Fibroblast of skin of scalp (primary cell): ENCODE measurements around the gene SYT9. TPM values are rescaled to one million over a fixed set of nuclear protein-coding genes. Genes with fewer than 3 reads are reported as not detected.

Source experiments
- DNase-seq: peaks from one replicate; pipeline ENCODE4 v3.0.0-alpha.2; 2013
- polyA plus RNA-seq, 2 experiments: library from polyadenylated mRNA; unstranded; fragments of 120-200 nt; gene quantifications; one replicate each; pipeline ENCODE4 v1.2.1, GENCODE V29; 2013; ENCODE audit not compliant: insufficient read length in 2 of 2

The SYT9 gene, protein sequence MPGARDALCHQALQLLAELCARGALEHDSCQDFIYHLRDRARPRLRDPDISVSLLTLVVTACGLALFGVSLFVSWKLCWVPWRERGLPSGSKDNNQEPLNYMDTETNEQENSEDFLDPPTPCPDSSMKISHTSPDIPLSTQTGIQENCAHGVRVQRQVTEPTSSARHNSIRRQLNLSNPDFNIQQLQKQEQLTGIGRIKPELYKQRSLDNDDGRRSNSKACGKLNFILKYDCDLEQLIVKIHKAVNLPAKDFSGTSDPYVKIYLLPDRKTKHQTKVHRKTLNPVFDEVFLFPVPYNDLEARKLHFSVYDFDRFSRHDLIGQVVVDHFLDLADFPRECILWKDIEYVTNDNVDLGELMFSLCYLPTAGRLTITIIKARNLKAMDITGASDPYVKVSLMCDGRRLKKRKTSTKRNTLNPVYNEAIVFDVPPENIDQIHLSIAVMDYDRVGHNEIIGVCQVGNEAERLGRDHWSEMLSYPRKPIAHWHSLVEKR
- not detected for polyA plus RNA-seq (2013, experiment 1 of 2; ENCODE audit: insufficient read length)
- polyA plus RNA-seq (2013, experiment 2 of 2; ENCODE audit: insufficient read length), result 0.09 TPM

DNA sequence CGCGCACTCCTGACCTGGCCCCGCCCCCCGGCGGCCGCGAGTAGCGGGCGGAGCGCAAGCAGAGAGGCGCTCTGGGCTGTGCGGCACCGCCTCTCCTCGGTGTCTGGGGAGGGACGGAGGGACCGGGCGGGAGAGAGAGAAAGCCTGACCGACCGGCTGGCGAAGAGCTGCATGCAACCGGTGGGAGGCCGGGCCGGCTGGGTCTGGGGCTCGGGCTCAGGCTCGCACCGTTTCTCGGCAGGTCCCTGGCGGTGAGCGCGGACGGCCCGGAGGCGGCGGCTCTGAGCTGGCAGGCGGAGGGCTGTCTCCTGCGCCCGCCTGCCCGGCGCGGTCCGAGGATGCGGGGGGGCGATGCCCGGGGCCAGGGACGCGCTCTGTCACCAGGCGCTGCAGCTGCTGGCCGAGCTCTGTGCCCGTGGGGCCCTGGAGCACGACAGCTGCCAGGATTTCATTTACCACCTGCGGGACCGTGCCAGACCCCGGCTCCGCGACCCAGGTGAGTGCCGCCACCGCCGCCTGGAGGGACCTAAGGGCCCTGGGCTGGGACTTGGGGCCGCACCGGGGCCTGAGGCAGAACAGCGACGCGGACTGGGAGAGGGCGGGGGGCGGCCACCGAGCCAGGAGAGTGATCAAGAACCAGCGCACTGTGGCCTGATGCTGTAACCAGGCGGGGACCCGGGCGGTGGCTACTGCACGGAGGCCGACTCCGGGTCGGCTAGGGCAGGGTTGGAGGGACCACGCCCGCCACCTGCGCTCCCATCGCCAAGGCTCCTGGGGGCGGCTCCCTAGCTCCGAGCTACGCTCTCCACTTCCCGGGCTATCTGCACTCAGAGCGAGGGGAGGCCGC lies at the start of gene SYT9:
SYT9 (plus strand) TSS at position 69 of the 847 bp plus-strand sequence; CDS start at position 352, 283 bp downstream.
- peak; percentile 25 for DNase-seq

DNA sequence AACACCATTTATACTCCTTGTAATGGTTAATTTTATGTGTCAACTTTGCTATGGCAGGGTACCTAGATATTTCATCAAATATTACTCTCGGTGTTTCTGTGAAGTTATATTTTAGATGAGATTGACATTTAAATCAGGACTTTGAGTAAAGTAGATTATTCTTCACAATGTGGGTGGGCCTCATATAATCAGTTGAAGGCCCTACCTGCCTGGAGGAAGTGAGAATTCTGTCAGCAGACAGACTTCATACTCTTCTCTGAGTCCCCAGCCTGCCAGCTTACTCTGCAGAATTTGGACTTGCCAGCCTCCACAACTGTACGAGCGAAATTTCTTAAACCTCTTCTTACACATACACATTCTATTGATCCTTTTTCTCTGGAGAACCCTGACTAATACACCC lies 49.3 kb upstream of the SYT9 start:
- DNase-seq, result no peak

DNA sequence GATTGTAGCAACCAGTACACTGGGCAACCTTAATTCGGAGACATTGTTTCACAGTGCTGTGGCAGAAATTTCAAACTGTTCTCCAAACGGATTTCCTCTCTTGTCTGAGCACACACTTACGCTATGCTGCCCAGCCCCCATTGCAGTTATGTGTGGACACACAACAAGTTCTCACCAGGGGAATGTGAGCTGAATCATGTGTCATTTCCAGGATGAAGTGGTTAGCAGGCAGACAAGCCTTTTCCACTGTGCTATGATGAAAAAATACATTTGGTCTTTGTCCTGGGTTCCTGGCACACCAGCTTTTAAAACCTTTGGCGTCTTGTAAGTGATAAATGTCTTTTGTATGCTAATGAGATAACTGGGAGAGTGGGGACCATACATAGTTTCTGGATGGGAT lies 46.9 kb upstream of the SYT9 start:
- peak; percentile 67 for DNase-seq

DNA sequence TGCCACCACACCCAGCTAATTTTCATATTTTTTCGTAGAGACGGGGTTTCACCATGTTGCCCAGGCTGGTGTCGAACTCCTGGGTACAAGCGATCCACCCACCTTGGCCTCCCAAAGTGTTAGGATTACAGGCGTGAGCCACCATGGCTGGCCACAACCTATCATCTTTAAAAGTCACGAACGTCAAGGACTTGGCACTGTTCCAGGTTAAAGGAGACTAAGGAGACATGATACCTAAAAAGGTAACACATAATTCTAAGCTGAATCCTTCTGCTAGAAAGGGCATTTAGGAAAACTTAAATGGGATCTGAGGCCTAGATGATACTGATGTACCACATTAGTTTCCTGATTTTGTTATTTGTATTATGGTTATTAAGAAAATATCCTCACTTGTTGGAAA lies 43.3 kb upstream of the SYT9 start:
- no peak for DNase-seq

DNA sequence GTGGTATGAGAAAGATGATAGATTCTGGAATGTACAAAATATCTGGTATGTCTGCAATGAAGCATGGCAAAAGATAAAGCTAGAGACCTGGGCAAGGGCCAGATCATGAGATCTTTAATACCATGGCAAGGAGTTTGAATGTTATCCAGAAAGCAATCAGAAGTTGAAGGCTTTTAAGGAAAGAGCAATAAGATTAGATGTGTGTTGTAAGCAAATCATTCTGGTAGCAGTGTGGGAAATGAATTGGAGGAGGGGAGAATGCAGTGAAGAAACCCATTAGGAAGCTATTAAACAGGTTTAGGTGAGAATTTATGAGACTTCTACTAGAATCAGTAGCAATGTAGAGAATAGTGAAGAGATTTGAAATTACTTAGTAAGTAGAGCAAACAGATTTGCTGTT lies 32.2 kb upstream of the SYT9 start:
- no peak for DNase-seq

DNA sequence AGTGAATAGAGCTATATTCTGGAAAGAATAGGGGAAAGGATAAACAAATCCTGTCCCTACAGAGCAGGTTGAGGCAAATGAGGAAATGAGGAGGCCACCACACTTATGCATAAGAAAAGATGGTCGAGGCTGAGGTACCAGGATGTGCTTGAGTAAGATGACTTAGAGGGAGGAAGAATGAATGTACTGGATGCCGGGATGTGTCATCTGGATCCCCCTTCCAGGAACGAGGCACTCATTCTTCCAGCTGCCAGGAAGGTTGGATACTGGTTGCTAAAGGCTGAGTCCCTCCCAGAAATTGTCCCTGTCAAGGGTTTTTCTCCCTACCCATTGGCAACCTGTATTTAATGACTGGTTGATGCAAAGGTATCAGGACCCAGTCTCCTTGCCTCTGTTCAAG lies 31.1 kb upstream of the SYT9 start:
- no peak for DNase-seq

DNA sequence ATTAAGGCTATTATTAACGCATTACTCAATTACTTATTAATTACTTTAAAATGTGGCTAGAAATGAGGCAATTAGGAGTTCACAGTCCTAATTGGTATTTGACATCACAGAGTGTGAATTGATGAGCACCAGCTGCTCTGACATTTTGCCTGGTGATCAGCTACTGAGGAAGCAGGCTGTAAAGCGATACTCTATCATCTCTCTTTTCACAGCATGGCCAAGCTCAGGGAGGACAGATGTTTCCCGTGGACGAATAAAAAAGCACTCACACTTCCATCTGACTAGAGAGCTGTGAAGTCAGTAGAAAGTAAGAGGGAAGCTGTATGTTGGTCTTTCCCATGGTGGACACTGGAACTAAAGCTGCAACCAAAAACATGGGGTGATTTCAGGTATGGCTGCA lies 29.1 kb upstream of the SYT9 start:
- no peak for DNase-seq

DNA sequence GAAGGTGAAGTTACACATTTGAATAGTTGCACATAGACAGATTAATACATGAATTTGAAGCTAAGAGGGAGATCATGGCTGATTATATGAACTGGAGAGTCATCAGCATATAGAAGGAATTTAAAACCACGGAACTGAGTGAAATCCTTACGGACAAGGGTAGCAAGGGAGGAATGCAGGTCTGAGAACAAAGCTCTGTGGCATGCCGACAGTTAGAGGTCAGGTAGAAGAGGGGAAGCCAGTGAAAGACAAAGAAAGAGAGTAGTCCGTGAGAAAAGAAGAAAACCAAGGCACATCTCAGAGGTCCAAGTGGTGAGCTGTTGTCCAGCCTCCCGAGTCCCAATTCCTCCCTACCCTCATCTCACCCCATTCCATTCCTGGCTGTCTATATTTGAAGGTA lies 11.8 kb upstream of the SYT9 start:
- no peak for DNase-seq

DNA sequence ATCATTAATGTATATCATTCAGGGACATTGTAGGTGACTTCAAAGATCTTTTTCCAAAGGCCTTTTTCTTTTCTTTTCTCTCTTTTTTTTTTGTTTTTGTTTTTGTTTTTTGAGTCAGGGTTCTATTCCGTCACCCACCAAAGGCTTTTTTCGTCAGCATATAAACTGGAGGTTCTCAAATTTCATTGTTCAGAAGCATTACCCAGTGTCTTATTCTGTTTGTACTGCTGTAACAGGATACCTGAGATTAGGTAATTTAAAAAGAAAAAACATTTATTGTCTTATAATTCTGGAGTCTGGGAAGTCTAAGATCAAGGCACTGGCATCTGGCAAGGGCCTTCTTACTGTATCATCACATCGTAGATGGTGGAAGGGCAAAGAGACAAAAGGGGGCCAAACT lies 6.4 kb upstream of the SYT9 start:
- no peak for DNase-seq

DNA sequence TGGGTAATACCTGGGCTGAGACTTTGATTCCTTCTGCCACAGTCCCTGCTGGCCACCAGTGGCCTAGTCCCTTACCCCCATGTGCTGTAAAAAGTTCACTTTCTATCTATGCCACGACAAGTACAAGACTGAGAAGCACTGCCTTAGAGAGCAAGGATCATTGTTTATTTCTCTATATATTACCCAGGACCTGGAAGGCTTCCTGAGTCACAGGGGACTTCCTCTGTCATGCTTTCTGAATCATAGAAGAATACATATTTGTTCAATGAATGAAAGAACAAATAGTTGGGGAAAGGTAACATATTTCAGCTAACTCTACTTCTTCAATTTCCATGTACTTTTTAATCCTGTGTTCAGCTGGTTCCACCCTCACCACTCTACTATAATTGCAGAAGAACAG lies 5.5 kb upstream of the SYT9 start:
- DNase-seq, result no peak

DNA sequence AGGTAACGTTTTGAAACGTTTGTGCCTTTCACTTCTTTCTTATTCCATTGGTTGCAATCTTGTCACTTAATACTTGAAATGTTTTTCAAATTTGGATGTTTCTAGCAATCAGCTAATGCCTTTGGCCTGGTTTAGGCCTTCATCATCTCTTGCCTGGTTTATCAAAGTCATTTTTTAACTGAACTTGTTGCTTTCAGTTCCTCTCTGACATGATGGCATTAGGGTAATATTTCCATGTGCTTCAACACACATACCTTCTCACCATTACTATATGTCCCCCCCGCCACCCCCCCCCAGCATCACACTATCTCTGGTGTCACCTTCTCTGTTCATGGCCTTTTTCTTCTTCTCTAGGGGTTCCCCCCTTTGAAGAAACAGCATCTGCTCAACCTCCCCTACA lies 1.5 kb upstream of the SYT9 start:
- DNase-seq, result no peak

DNA sequence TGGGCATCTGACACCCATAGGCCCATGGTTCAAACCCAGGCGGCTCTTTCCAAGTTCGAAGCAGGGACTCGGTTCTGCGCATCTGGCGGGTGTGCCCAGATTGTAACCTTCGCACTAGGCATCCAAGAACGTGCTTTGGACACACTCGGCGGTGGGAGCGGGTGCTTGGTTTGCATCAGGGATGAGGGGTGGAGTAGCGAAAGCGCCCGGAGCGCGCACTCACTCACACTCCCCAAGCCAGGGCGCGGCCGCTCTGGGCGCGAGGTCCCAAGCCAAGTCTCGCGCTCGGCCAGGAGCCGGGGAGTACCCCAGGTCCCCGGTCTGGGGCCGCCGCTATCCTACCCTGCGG lies 243 bp upstream of the SYT9 start:
- no peak for DNase-seq

DNA sequence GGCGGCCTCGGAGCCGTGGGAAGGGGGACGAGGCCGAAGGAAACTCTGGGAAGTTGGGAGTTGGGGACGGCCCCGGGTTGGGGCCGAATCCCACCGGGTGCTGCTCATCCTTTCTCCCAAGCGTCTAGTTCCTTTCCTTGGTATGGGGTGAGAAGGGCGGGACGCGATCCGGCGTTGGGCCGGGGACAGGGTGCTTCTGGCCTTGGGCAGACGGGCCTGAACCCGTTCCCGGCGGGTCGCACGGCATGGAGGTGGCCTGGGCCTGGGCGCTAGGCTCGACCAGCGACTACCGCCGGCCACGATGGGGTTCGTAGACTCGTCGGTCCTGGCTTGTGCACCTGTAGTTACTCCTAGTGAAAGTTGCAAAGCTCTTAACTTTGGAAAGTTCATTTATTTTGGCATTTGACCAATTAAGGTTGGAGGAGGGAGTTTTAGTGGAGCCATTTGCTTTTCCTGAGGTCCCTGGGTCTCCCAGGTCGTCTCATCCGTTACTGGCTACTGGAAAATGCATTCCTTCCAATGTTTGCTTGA lies 1.0 kb downstream of the SYT9 start:
- DNase-seq, result no peak

DNA sequence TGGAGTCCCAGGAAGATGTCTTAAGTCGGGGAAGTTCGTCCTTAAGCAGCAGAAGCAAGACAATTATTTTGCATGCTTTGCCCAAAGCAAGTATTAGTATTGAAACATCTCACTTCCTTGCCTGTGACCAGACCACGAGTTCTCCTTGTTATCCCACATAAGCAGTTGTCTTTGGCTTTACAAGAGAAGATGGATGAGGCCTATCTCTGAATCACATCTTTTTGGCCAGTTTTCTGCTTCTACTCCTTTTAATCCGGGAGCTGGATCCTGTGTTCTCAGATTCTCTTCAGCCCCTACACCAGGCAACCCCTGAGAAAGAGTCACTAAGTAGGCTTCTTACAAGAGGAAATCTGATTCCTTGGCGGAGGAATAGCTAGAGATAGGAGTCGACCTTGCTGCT lies 2.1 kb downstream of the SYT9 start:
- DNase-seq, result no peak

DNA sequence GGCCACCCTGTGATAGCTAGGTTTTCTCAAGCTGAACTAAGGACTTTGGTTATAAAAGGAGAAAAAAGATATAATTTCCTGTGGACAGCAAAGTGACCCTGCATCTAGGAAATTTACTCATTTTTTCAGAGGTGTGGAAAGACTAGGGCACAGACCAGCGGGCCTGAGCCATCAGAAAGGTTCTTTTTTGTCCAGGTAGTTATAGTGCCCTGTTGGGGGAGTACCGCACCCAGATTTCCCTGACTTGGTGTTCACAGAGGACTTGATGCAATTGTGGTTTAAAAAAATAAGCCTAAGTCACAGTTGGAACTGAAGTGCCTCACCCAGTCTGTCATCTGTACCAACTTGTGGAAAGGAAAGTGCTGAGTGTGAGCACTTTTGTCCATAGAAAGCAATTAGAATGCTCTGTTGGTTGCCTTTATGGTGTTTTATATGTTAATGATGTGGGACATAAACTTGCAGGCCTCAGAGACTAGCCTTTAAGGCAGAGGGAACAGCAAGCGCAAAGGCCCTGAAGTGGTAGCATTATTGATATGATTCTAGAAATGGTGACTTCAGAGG lies 3.1 kb downstream of the SYT9 start:
- DNase-seq, result no peak

DNA sequence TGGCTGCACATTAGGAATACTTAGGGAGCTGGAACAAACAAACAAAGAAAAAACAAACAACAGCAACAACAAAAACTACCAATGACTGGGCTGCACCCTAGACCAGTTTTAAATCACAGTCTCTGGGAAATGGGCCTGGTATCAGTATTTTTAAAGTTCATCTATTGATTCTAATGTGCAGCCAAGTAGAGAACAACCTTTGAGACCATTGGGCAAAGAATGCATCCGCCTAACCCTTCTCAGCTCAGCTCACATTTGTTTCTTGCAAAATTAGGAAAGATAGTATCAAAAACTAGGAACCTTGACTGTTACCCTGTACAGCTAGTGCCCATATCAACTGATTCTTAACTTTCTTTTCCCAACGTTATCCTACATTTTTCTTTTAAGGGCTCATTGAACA lies 5.2 kb downstream of the SYT9 start:
- no peak for DNase-seq

DNA sequence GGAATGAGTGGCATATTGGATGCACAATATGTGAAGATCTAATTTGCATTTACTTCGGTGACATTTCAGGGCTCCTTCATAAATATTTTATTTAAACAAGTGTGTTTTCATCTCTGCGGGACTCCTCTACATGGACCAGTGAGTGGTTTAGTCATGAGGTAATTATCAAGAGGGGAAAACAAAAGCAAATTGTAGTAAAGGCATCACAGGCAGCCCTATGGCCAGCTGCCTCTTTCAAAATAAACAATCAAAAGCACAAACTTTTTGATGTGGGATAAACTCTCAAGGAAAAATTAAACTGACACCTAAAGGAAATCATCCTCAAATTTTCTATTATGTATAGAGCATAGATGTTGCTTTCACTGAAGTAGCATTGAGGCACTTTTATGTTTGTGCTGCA lies 6.0 kb downstream of the SYT9 start:
- no peak for DNase-seq

DNA sequence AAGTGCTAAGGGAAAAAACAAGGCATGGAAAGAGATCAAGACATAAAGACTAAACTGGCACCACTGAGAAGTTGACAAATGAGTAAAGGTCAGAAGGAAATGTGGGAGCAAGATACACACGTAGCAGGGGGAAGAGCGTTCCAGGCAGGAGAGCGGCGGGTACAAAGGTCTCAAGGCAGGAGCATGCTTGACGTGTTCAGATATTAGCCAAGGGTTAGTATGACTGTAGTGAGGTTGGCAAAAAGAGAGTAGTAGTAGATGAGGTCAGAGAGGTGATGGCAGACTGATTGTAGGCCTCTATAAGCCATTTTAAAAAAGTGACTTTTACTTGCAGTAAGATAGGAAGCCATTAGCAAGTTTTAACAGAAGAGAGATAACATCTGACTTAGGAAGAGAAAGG lies 9.9 kb downstream of the SYT9 start:
- no peak for DNase-seq

DNA sequence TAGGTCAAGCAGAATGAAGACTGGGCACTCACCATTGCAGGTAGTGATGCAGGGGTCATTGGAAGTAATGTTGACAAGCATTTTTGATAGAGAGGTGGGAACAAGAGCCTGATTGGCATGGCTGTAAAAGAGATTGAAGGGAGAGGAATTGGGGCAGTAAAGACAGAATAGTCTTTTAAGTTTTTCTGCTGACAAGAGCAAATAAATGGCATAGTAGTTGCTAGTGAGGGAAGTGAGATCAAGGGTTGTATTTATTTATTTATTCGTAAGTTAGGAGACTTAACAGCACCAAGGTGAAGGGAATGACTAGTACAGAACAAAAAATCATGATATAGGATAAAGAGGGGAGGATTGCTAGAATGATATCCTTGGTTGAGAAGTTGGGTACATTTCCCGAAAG lies 11.0 kb downstream of the SYT9 start:
- no peak for DNase-seq

DNA sequence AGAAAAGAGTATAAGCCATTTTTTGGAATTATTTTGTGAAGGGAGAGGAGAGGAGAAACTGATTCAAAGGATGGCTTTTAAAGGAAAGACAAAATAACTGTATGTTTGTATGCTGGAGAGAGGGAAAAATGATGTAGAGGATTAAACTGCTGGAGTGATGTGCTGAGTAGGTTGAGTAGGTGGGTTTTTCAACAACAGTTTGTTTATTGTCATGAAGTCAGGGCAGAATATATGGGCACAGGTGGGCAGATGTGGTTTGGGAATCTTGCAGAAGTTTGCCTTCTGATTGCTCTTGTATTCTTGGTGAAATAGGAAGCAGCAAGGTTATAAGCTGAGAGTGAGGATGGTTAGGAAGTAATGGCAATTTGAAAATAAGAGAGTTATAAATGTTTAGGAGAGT lies 12.1 kb downstream of the SYT9 start:
- no peak for DNase-seq

DNA sequence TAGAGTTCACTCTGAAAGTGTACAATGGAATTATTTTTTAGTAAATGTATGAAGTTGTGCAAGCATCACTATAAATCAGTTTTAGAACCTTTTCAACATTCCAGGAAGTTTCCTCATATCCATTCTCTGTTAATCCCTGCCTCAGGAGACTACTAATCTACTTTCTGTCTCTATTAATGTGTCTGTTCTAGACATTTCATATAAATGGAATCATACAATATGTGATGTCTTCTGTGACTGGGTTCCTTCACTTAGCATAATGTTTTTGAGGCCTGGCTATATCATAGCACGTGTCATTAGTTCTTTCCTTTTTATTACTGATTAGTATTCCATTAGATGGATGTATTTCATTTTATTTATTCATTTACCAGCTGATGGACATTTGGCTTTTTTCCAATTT lies 17.1 kb downstream of the SYT9 start:
- no peak for DNase-seq

DNA sequence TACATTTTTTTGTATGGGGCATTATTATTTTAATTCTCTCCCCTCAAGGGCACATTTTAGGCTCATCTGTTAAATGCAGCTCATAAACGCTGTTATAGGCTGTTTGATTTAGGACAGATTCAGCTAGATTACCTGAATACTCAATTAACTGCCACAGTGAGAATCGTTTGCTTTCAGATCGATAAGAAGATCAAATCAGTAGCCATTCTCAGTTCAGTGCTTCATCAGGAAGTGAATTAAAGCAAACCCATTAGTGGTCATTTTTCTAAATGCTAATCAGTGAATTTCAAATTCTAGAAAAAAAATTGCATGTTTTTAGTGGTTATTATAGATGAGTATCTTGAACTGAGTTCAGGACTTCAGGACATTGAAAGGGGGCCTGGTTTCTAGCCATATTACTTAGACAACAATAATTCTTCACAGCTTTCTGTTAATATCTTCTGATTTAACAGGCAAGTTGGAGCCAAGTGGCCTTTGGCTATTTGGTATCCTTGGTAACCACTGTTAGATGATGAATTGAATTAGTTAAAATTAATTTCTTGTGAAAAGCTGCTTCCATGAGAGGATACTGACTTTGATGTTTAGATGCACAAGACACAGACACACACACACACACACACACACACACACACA lies 18.6 kb downstream of the SYT9 start:
- DNase-seq, result no peak

DNA sequence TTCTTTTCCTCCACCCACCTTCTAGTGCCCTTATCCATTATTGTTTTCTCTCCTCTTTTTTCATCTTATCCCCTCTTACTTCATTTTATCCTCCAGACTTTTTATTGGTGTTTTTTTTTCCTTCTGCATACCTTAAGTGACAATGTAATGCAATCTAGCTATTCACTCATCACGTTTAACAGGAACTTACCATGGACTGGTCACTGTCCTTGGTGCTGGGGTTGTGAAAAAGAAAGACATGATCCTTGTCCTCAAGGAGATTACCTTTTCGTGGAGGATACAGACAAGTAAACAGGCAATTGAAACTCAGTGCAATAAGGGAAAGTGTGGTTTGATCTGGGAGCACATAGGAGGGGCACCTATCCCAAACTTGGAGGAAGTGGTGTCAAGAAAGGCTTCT lies 20.7 kb downstream of the SYT9 start:
- no peak for DNase-seq
